ENCODE measurements around the gene JAKMIP1.

- TF ChIP-seq CTCF (IDR thresholded peaks at IDR 0.05): no peak
- no peak for TF ChIP-seq POLR2A (IDR thresholded peaks at IDR 0.05)
- no peak for TF ChIP-seq POLR2AphosphoS5 (IDR thresholded peaks at IDR 0.05)
Observed at GRCh38 chr4:6160536-6160935, 39.8 kb downstream of the JAKMIP1 start.

All from breast epithelium (tissue), 3 donors.